ENCODE results near the gene EPHB2.
"Not testable (repeated sequence)": the region's sequence is repeated elsewhere in the genome, so short reads cannot be mapped to it uniquely, and the experiment has no call there.

EPHB2 gene

GRCh38 chr1:22837332-22837731, 126.7 kb downstream of the EPHB2 start:
- no peak for DNase-seq

GRCh38 chr1:22838965-22839364, 128.3 kb downstream of the EPHB2 start:
- no peak for DNase-seq

GRCh38 chr1:22839806-22840205, 129.2 kb downstream of the EPHB2 start:
- no peak for DNase-seq

GRCh38 chr1:22841142-22841541, 130.5 kb downstream of the EPHB2 start:
- no peak for DNase-seq

- DNase-seq = no peak
Measured at GRCh38 chr1:22841860-22842281, 131.2 kb downstream of the EPHB2 start.

- not testable (repeated sequence) for DNase-seq
Measured at GRCh38 chr1:22843441-22844183, 133.0 kb downstream of the EPHB2 start.

GRCh38 chr1:22844621-22845020, 134.0 kb downstream of the EPHB2 start:
- no peak for DNase-seq

GRCh38 chr1:22845398-22845935, 134.8 kb downstream of the EPHB2 start:
- DNase-seq = no peak

- no peak for DNase-seq
Measured at GRCh38 chr1:22846458-22846857, 135.8 kb downstream of the EPHB2 start.

GRCh38 chr1:22847249-22847648, 136.6 kb downstream of the EPHB2 start:
- no peak for DNase-seq

GRCh38 chr1:22847709-22848108, 137.1 kb downstream of the EPHB2 start:
- DNase-seq = no peak

GRCh38 chr1:22848405-22848804, 137.8 kb downstream of the EPHB2 start:
- DNase-seq = no peak

- DNase-seq = no peak
Measured at GRCh38 chr1:22849770-22850169, 139.1 kb downstream of the EPHB2 start.

GRCh38 chr1:22850281-22850680, 139.6 kb downstream of the EPHB2 start:
- no peak for DNase-seq

- DNase-seq = no peak
Measured at GRCh38 chr1:22850681-22851080, 140.0 kb downstream of the EPHB2 start.

- DNase-seq = no peak
Measured at GRCh38 chr1:22851517-22851916, 140.9 kb downstream of the EPHB2 start.

- DNase-seq = no peak
Measured at GRCh38 chr1:22852144-22852655, 141.6 kb downstream of the EPHB2 start.

GRCh38 chr1:22853651-22854185, 143.1 kb downstream of the EPHB2 start:
- no peak for DNase-seq

- DNase-seq = no peak
Measured at GRCh38 chr1:22854688-22855565, 144.3 kb downstream of the EPHB2 start.

GRCh38 chr1:22855668-22856606, 145.3 kb downstream of the EPHB2 start:
- no peak for DNase-seq

GRCh38 chr1:22857661-22858060, 147.0 kb downstream of the EPHB2 start:
- DNase-seq = no peak

GRCh38 chr1:22860414-22860800, 149.8 kb downstream of the EPHB2 start:
- DNase-seq = no peak

Data from right kidney (tissue), 1 donor.